DND-41 (cell line): ENCODE measurements around the gene RCCD1.

Source experiments
- ATAC-seq: fragments of 200-7000 bp; cut with Tn5 transposase; 3 replicates; pipeline ENCODE4 v1.9.1; 2021; ENCODE audit warnings: low read depth; ENCODE audit not compliant: insufficient read depth
- DNase-seq: peaks from one replicate; pipeline ENCODE4 v3.0.0-alpha.2; 2020
- H2AFZ ChIP-seq: 2 replicates; pipeline ENCODE4 v1.6.0; 2012; ENCODE audit warnings: low read depth, low read length
- H3K27ac ChIP-seq: 2 replicates; pipeline ENCODE4 v1.5.1; 2012; ENCODE audit warnings: low read length, inconsistent platforms
- H3K27me3 ChIP-seq: fragments of 200-600 bp; sonication (generic); 2 replicates; pipeline ENCODE4 v1.6.0; 2012; ENCODE audit warnings: low read length, mild to moderate bottlenecking, inconsistent platforms; ENCODE audit not compliant: insufficient read depth, poor library complexity
- H3K36me3 ChIP-seq: 2 replicates; pipeline ENCODE4 v1.5.1; 2012; ENCODE audit warnings: low read length, inconsistent platforms; ENCODE audit not compliant: insufficient read depth
- H3K4me1 ChIP-seq: 2 replicates; pipeline ENCODE4 v1.5.1; 2012; ENCODE audit warnings: mild to moderate bottlenecking, low read length; ENCODE audit not compliant: insufficient read depth
- H3K4me2 ChIP-seq: 2 replicates; pipeline ENCODE4 v1.6.0; 2012; ENCODE audit warnings: mild to moderate bottlenecking, moderate library complexity, low read length, inconsistent platforms; ENCODE audit not compliant: insufficient read depth
- H3K4me3 ChIP-seq, 2 experiments: fragments of 200-600 bp in 1 of 2; shearing (Covaris generic) in 1 of 2; 2 replicates each; pipeline ENCODE4 v1.5.1; 2012 to 2016; ENCODE audit warnings: inconsistent platforms in 2 of 2, low read length in 2 of 2, mild to moderate bottlenecking in 2 of 2, low read depth in 1 of 2, moderate library complexity in 1 of 2
- H3K79me2 ChIP-seq: 2 replicates; pipeline ENCODE4 v1.6.0; 2012; ENCODE audit warnings: low read length, inconsistent platforms; ENCODE audit not compliant: insufficient read depth
- H3K9ac ChIP-seq: 2 replicates; pipeline ENCODE4 v1.6.0; 2012; ENCODE audit warnings: low read depth, mild to moderate bottlenecking, inconsistent platforms, low read length, moderate library complexity
- H3K9me3 ChIP-seq: 2 replicates; pipeline ENCODE4 v1.5.1; 2012; ENCODE audit warnings: low read length, moderate library complexity, mild to moderate bottlenecking, inconsistent platforms; ENCODE audit not compliant: insufficient read depth, severe bottlenecking
- H4K20me1 ChIP-seq: 2 replicates; pipeline ENCODE4 v1.6.0; 2012; ENCODE audit warnings: low read length; ENCODE audit not compliant: insufficient read depth
- EZH2 ChIP-seq: IDR thresholded peaks from 3 replicates; pipeline ENCODE4 v1.6.1; 2012; ENCODE audit warnings: borderline replicate concordance, low read depth, mild to moderate bottlenecking, moderate library complexity, low read length, inconsistent platforms; ENCODE audit not compliant: severe bottlenecking
- TF ChIP-seq, protein P1 (sequence below): IDR thresholded peaks from 2 replicates; pipeline ENCODE4 v1.5.1; 2012; ENCODE audit warnings: borderline replicate concordance, low read length, moderate library complexity, mild to moderate bottlenecking; ENCODE audit not compliant: poor library complexity, severe bottlenecking; ENCODE audit errors: extremely low read depth

Gene RCCD1

DNA sequence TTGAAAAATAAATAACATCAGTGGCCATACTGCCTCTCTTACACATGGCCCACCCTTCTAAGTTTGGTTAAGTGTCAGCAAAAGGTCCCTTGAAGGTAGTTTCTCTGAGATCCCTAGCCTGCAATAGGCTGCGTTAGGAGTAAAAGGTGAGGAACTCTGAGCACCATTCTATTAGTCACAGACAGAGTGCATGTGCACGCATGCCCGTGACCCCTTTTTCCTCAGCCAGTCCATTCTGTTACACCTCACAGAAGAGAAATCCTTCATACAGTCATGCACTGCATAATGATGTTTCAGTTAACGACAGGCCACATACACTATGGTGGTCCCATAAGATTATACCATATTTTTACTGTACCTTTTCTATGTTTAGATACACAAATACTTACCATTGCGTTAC, 12.5 kb downstream of the RCCD1 start:
- Histone ChIP-seq H3K27ac (no peak overlapping the region), H3K79me2 (peaks cover 14% of the 10 kb centered on the region), H3K4me3 (no peak overlapping the region), H3K9ac (no peak overlapping the region), H3K4me2 (no peak overlapping the region), H4K20me1 (0 out of 2 replicates have a peak, but pooled peaks cover 3% of the 10 kb centered on the region), H3K9me3 (no peaks in the 10 kb centered on the region), H2AFZ (no peak overlapping the region), H3K36me3 (peaks cover 83% of the 10 kb centered on the region), H3K4me1 (no peaks in the 10 kb centered on the region), H3K27me3 (no peaks in the 10 kb centered on the region)
- DNase-seq (no peak), ATAC-seq (no peak)
- TF ChIP-seq, protein P1, sequence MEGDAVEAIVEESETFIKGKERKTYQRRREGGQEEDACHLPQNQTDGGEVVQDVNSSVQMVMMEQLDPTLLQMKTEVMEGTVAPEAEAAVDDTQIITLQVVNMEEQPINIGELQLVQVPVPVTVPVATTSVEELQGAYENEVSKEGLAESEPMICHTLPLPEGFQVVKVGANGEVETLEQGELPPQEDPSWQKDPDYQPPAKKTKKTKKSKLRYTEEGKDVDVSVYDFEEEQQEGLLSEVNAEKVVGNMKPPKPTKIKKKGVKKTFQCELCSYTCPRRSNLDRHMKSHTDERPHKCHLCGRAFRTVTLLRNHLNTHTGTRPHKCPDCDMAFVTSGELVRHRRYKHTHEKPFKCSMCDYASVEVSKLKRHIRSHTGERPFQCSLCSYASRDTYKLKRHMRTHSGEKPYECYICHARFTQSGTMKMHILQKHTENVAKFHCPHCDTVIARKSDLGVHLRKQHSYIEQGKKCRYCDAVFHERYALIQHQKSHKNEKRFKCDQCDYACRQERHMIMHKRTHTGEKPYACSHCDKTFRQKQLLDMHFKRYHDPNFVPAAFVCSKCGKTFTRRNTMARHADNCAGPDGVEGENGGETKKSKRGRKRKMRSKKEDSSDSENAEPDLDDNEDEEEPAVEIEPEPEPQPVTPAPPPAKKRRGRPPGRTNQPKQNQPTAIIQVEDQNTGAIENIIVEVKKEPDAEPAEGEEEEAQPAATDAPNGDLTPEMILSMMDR = no peak
- TF ChIP-seq EZH2 = no peak

DNA sequence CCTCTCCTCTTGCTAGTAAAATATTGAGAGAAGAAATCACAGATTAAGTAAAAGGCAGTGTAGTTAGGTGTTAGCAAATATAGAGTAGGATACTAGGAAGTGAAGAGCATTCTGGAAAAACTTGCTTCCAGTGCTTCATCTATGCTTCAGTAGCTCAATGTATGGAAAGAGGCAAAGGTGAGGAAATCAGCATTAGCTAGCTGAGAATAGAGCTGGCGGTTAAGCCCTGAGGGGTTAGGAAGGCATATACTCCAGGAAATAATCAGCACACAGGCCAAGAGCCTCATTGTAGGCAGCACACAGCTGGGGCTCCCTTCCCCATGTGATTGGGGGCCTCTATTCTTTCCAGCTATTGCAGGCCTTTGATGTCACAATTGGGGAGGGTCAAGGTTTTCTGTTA, 13.8 kb downstream of the RCCD1 start:
- Histone ChIP-seq H3K79me2 (peaks cover 10% of the 10 kb centered on the region), H3K9ac (no peak overlapping the region), H3K4me3 (no peak overlapping the region), H3K4me1 (no peaks in the 10 kb centered on the region), H3K9me3 (no peaks in the 10 kb centered on the region), H2AFZ (no peak overlapping the region), H3K27ac (no peak overlapping the region), H3K36me3 (peaks cover 84% of the 10 kb centered on the region), H3K4me2 (no peak overlapping the region), H3K27me3 (no peaks in the 10 kb centered on the region), H4K20me1 (0 out of 2 replicates have a peak, but pooled peaks cover 3% of the 10 kb centered on the region)
- ATAC-seq (no peak), DNase-seq (no peak)
- TF ChIP-seq EZH2 = no peak
- TF ChIP-seq, protein P1 = no peak

DNA sequence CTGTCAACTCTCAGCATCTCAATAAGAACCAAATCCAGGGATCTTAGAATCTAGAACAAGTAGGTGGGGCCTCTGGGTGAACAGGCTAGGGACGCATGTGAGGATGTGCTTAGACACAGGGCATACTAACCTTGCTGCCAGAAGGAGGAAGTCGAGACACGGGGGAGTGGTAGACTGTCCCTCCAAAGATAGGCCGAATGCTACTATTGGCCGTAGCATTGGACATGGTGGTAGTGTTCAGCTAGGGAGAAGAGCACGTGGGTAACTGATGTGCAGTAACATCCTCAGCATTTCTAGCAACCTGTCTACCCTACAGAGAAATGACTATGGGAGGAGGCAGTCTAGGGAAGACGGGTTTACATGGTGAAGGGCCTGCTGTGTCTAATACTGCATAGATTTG, 15.6 kb downstream of the RCCD1 start:
- no peak overlapping the region for H3K4me3 ChIP-seq
- H4K20me1 ChIP-seq = no peaks in the 10 kb centered on the region
- H3K79me2 ChIP-seq = no peaks in the 10 kb centered on the region; the same call in none of the 2 replicates
- no peak overlapping the region for H2AFZ ChIP-seq
- no peak overlapping the region for H3K9ac ChIP-seq
- no peak overlapping the region for H3K27ac ChIP-seq
- ATAC-seq = no peak
- TF ChIP-seq, protein P1 = no peak
- no peak for TF ChIP-seq EZH2
- no peaks in the 10 kb centered on the region for H3K27me3 ChIP-seq
- H3K4me1 ChIP-seq = no peaks in the 10 kb centered on the region
- peaks cover 84% of the 10 kb centered on the region for H3K36me3 ChIP-seq
- DNase-seq = no peak
- H3K9me3 ChIP-seq = no peaks in the 10 kb centered on the region
- H3K4me2 ChIP-seq = no peak overlapping the region

DNA sequence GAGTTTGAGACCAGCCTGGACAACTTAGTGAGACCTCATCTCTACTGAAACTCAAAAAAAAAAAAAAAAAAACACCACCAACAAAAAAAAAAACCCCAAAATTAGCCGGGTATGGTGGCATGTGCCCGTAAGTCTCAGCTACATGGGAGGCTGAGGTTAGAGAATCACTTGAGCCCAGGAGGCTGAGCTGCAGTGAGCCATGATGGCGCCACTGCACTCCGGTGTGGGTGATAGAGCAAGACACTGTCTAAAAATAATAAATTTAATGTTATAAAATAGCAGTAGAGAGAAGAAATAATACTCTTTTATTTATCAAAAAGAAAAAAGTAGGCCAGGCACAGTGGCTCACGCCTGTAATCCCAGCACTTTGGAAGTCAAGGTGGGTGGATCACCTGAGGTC, 17.4 kb downstream of the RCCD1 start:
- DNase-seq (no peak), ATAC-seq (no peak)
- Histone ChIP-seq H2AFZ (no peak overlapping the region), H3K9ac (no peak overlapping the region), H3K27me3 (no peaks in the 10 kb centered on the region), H3K4me1 (no peaks in the 10 kb centered on the region), H3K4me3 (no peak overlapping the region), H3K9me3 (no peaks in the 10 kb centered on the region), H3K4me2 (no peak overlapping the region), H3K27ac (no peak overlapping the region), H3K36me3 (peaks cover 89% of the 10 kb centered on the region), H4K20me1 (no peaks in the 10 kb centered on the region), H3K79me2 (no peaks in the 10 kb centered on the region; the same call in 1 of the 2 replicates)
- TF ChIP-seq, protein P1 = no peak
- TF ChIP-seq EZH2 = no peak
